ENCODE measurements around the gene SLC26A1. TPM values are rescaled to one million over a fixed set of nuclear protein-coding genes. Genes with fewer than 3 reads are reported as not detected.

The SLC26A1 gene
- total and polyA plus RNA-seq, 2 donors (not counting 3 experiments of a cell fraction or from before 2014, with no cell fraction given) = 0.10 TPM; not detected in 1

DNA sequence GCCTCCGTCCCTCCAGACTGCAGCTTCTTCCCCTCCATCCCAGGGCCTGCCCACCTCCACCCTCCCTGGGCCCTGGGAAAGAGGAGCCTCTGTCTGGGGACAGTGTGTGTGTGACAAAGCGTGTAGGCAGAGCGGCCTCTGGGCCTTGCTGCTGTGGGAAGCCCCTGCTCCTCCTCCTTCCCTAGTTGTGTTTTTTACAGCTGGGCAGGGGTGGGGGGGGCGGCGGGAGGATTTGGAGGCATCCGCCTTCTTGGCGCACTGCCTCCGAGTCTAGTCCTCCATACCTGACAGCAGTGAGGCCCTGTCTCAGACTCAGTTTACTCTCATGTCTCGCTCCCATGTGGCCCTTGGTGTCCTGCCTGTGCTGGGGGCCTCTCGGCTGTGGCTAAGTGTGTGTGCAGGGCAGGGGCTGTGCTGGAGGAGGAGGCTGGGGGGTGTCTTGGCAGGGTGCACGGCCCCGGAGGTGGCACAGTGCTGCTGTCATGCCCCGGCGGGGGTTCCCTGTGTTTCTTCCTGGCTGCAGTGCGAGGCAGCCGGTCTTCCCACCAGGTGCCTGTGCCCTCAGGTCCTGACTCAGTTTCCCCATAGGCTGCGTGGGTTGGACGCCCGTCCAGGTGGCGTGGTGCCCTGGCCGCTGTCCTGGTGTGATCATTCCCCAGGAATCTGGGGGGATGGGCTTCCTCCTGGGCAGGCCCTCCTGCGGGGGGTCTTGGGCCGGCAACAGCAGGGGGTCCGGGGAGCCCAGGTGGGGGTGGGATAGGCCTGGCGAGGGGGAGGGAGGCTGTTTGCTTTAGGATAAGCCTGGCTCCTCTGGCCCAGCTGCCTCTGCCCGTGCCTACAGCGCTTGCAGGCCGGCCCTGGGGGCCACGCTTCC lies 25.2 kb upstream of the SLC26A1 start:
- no peak for DNase-seq (ENCODE audit: low read depth, low spot score)
- Histone ChIP-seq H3K79me2 (ENCODE audit: control insufficient read depth, insufficient read depth, low read length) (no peaks in the 10 kb centered on the region), H2AFZ (ENCODE audit: low read depth, low read length) (no peak overlapping the region), H3K9ac (replicated peaks; ENCODE audit: extremely low read depth, insufficient read depth, low read length) (no peak overlapping the region), H3K4me1 (ENCODE audit: control insufficient read depth, extremely low read depth, insufficient read depth, low read length) (no peaks in the 10 kb centered on the region), H3K9me3 (replicated peaks; ENCODE audit: control insufficient read depth, insufficient read depth, low read length) (no peaks in the 10 kb centered on the region), H3K27ac (ENCODE audit: insufficient read depth, low read depth, low read length) (no peak overlapping the region), H3K4me3 (replicated peaks in 1 of 3; ENCODE audit: insufficient read depth in 1 of 3, low read depth in 1 of 3, low read length in 3 of 3) (no peak overlapping the region), H3K4me2 (ENCODE audit: insufficient read depth, low read length) (no peak overlapping the region), H3K36me3 (ENCODE audit: control insufficient read depth in 2 of 2, extremely low read depth in 1 of 2, insufficient read depth in 2 of 2, low read length in 2 of 2) (peaks cover 0 to 2% of the 10 kb centered on the region in 2 experiments), H3K9me1 (replicated peaks; ENCODE audit: control insufficient read depth, extremely low read depth, insufficient read depth, low read length) (no peaks in the 10 kb centered on the region), H3K27me3 (ENCODE audit: control insufficient read depth in 2 of 2, insufficient read depth in 2 of 2, low read length in 2 of 2) (no peaks in the 10 kb centered on the region), H4K20me1 (replicated peaks; ENCODE audit: control insufficient read depth, extremely low read depth, insufficient read depth, low read length) (no peaks in the 10 kb centered on the region)
- FAIRE-seq = no peak
- dilution Hi-C loops (cut with MboI; ENCODE audit: extremely low pct_ligation_motif_present, low sequenced_read_pairs) (no loop called here), intact Hi-C loops (cut with micrococcal nuclease) (no loop called here)
- POLR2A ChIA-PET = no interaction called here
- no TSS peak for BruUV-seq (replicated peaks)
- TF ChIP-seq, protein P1, sequence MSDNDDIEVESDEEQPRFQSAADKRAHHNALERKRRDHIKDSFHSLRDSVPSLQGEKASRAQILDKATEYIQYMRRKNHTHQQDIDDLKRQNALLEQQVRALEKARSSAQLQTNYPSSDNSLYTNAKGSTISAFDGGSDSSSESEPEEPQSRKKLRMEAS (IDR thresholded peaks at IDR 0.05; ENCODE audit: insufficient read depth, insufficient read length) = no peak
- no peak for TF ChIP-seq FOS (IDR thresholded peaks at IDR 0.05; ENCODE audit: borderline replicate concordance, insufficient read depth, low read length)
- no peak for TF ChIP-seq CTCF (IDR thresholded peaks at IDR 0.05; ENCODE audit: extremely low read depth in 1 of 2, insufficient read depth in 1 of 2, low read depth in 1 of 2, low read length in 2 of 2)
- no peak for TF ChIP-seq POLR2AphosphoS5 (IDR thresholded peaks at IDR 0.05; ENCODE audit: insufficient read depth, low read depth, low read length)
- TF ChIP-seq GATA2 (IDR thresholded peaks at IDR 0.05; ENCODE audit: insufficient read depth, insufficient read length, low read depth, low read length) = no peak
- no peak for TF ChIP-seq POLR2A (IDR thresholded peaks at IDR 0.05; ENCODE audit: low read depth, low read length)
- no peak for TF ChIP-seq JUN (IDR thresholded peaks at IDR 0.05; ENCODE audit: borderline replicate concordance, insufficient read depth, insufficient read length, low read depth)
- no peak for TF ChIP-seq MYC (IDR thresholded peaks at IDR 0.05; ENCODE audit: low read depth, low read length)
- no peak for TF ChIP-seq EZH2 (IDR thresholded peaks at IDR 0.05; ENCODE audit: borderline replicate concordance, low read depth, low read length, severe bottlenecking)
- CTCF ChIA-PET = no interaction called here

Data from endothelial cell of umbilical vein (primary cell).